ENCODE measurements around the gene C1R. TPM values are rescaled to one million over a fixed set of nuclear protein-coding genes. Genes with fewer than 3 reads are reported as not detected.

Gene C1R
- total RNA-seq, 2 experiments from 2014 or later: 3.6 to 3.7 TPM

Other genes starting within 250 kb of the C1R start
- gene CDCA3, start 241.2 kb downstream of the C1R start, total RNA-seq: 100 to 1,000 TPM; 103 to 115 TPM
- 100 to 1,000 TPM; 105 to 108 TPM for gene USP5, start 240.3 kb downstream of the C1R start, total RNA-seq
- 1,000 to 10,000 TPM; 1,505 to 1,545 TPM for gene TPI1, start 224.9 kb downstream of the C1R start, total RNA-seq
- 10 to 100 TPM in 1 of 2 experiments, 1 to 10 TPM in 1; 10.0 to 11.2 TPM for gene SPSB2, start 219.1 kb downstream of the C1R start, total RNA-seq
- 1 to 10 TPM; 6.5 to 8.6 TPM for gene LRRC23, start 187.6 kb downstream of the C1R start, total RNA-seq
- gene ENO2, start 177.9 kb downstream of the C1R start, total RNA-seq: 100 to 1,000 TPM; 133 to 141 TPM
- 10 to 100 TPM; 21.6 to 24.5 TPM for gene ATN1, start 164.5 kb downstream of the C1R start, total RNA-seq
- not detected for gene RNU7-1, start 148.6 kb downstream of the C1R start, total RNA-seq
- 100 to 1,000 TPM; 184 to 185 TPM for gene C12orf57, start 148.4 kb downstream of the C1R start, total RNA-seq
- gene PTPN6, start 141.1 kb downstream of the C1R start, total RNA-seq: 100 to 1,000 TPM; 354 to 397 TPM
- 100 to 1,000 TPM; 226 to 236 TPM for gene PHB2, start 121.8 kb downstream of the C1R start, total RNA-seq
- gene EMG1, start 121.5 kb downstream of the C1R start, total RNA-seq: 10 to 100 TPM; 54.9 to 58.7 TPM
- gene LPCAT3, start 74.0 kb downstream of the C1R start, total RNA-seq: 10 to 100 TPM; 37.3 to 40.3 TPM
- gene C1S, start 31.7 kb downstream of the C1R start, total RNA-seq: under 1 TPM; 0.50 to 0.90 TPM
- gene C1RL, start 16.8 kb upstream of the C1R start, total RNA-seq: 10 to 100 TPM; 21.5 to 23.3 TPM
- gene RBP5, start 36.4 kb upstream of the C1R start, total RNA-seq: under 1 TPM; 0.29 to 0.42 TPM
- gene CLSTN3, start 37.9 kb upstream of the C1R start, total RNA-seq: 10 to 100 TPM; 76.8 to 83.9 TPM
- 10 to 100 TPM; 19.1 to 21.0 TPM for gene PEX5, start 97.2 kb upstream of the C1R start, total RNA-seq
- gene ACSM4, start 211.6 kb upstream of the C1R start, total RNA-seq: not detected

Data from activated CD8-positive, alpha-beta T cell treated with anti-CD3 and anti-CD28 coated beads, Interleukin-2, amount 10 ng/mL, durations not matched to agents 7 days and 5 days (primary cell).